ENCODE results near the gene TMCO2. TPM values are rescaled to one million over a fixed set of nuclear protein-coding genes. Genes with fewer than 3 reads are reported as not detected.

The TMCO2 gene
- total RNA-seq, 1 donor from 2014 or later = 0.54 TPM

GRCh38 chr1:40248412-40248811 lies 675 bp downstream of the TMCO2 start:
- no peaks in the 10 kb centered on the region for H3K9me3 Mint-ChIP-seq (ENCODE audit: unreplicated experiment)
- H3K36me3 Mint-ChIP-seq (ENCODE audit: low read depth, unreplicated experiment) = no peaks in the 10 kb centered on the region
- no peak overlapping the region for H3K27ac Mint-ChIP-seq (ENCODE audit: unreplicated experiment)
- TF ChIP-seq, protein P1, sequence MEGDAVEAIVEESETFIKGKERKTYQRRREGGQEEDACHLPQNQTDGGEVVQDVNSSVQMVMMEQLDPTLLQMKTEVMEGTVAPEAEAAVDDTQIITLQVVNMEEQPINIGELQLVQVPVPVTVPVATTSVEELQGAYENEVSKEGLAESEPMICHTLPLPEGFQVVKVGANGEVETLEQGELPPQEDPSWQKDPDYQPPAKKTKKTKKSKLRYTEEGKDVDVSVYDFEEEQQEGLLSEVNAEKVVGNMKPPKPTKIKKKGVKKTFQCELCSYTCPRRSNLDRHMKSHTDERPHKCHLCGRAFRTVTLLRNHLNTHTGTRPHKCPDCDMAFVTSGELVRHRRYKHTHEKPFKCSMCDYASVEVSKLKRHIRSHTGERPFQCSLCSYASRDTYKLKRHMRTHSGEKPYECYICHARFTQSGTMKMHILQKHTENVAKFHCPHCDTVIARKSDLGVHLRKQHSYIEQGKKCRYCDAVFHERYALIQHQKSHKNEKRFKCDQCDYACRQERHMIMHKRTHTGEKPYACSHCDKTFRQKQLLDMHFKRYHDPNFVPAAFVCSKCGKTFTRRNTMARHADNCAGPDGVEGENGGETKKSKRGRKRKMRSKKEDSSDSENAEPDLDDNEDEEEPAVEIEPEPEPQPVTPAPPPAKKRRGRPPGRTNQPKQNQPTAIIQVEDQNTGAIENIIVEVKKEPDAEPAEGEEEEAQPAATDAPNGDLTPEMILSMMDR (IDR thresholded peaks at IDR 0.05; ENCODE audit: unreplicated experiment) = no peak
- H3K4me1 Mint-ChIP-seq (ENCODE audit: unreplicated experiment) = no peaks in the 10 kb centered on the region
- peaks cover 3% of the 10 kb centered on the region for H3K27me3 Mint-ChIP-seq (ENCODE audit: unreplicated experiment)
- DNase-seq (ENCODE audit: low spot score) = no peak
- H3K4me3 Mint-ChIP-seq (ENCODE audit: unreplicated experiment) = no peak overlapping the region

DNA sequence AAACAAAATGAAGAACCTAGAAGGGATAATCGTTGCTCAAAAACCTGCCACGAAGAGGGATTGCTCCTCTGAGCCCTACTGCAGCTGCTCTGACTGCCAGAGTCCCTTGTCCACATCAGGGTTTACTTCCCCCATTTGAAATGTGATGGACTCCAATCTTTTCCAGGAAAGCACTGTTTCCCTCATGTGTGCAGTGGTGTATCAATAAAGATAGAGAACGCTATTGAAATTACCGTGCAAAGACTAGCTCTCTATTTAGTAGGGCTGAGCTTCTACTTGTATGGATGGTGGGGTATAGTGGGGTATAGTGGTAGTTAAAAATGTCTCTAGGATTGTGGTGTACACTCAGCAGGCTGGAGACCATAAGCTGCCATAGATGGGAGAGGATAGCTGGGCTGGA lies 3.7 kb downstream of the TMCO2 start:
- Mint-ChIP-seq H3K36me3 (ENCODE audit: low read depth, unreplicated experiment) (no peaks in the 10 kb centered on the region), H3K9me3 (ENCODE audit: unreplicated experiment) (no peaks in the 10 kb centered on the region), H3K4me1 (ENCODE audit: unreplicated experiment) (no peaks in the 10 kb centered on the region), H3K27ac (ENCODE audit: unreplicated experiment) (no peak overlapping the region), H3K27me3 (ENCODE audit: unreplicated experiment) (peaks cover 3% of the 10 kb centered on the region), H3K4me3 (ENCODE audit: unreplicated experiment) (no peak overlapping the region)
- DNase-seq (ENCODE audit: low spot score) = no peak
- TF ChIP-seq, protein P1 (IDR thresholded peaks at IDR 0.05; ENCODE audit: unreplicated experiment) = no peak

- H3K27me3 Mint-ChIP-seq (ENCODE audit: unreplicated experiment) = peaks cover 8% of the 10 kb centered on the region
- H3K4me3 Mint-ChIP-seq (ENCODE audit: unreplicated experiment) = no peak overlapping the region
- DNase-seq (ENCODE audit: low spot score) = no peak
- TF ChIP-seq, protein P1 (IDR thresholded peaks at IDR 0.05; ENCODE audit: unreplicated experiment) = no peak
- peaks cover 2% of the 10 kb centered on the region for H3K4me1 Mint-ChIP-seq (ENCODE audit: unreplicated experiment)
- H3K9me3 Mint-ChIP-seq (ENCODE audit: unreplicated experiment) = no peaks in the 10 kb centered on the region
- no peaks in the 10 kb centered on the region for H3K36me3 Mint-ChIP-seq (ENCODE audit: low read depth, unreplicated experiment)
- H3K27ac Mint-ChIP-seq (ENCODE audit: unreplicated experiment) = no peak overlapping the region
Observed at GRCh38 chr1:40252601-40253000, 4.9 kb downstream of the TMCO2 start.

DNA sequence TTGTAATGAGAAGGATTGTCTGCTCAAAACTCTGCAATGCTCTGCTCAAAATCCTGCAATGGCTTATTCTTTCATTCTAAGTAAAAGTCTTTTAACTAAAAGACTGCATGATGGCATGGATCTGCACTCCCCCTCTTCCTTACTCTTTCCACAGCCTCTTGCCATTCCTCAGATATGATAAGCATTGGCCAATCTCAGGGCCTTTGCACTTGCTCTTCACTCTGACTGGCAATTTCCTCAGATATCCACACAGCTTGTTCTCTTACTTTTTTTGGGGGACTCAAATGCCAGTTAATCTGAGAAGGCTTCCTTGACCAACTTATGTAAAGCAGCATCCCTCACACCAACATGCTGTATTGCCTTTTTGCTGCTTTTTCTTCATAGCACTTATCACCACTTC lies 7.5 kb downstream of the TMCO2 start:
- DNase-seq (ENCODE audit: low spot score) = no peak
- H3K27ac Mint-ChIP-seq (ENCODE audit: unreplicated experiment) = no peak overlapping the region
- no peaks in the 10 kb centered on the region for H3K9me3 Mint-ChIP-seq (ENCODE audit: unreplicated experiment)
- TF ChIP-seq, protein P1 (IDR thresholded peaks at IDR 0.05; ENCODE audit: unreplicated experiment) = no peak
- peaks cover 6% of the 10 kb centered on the region for H3K4me1 Mint-ChIP-seq (ENCODE audit: unreplicated experiment)
- no peak overlapping the region for H3K4me3 Mint-ChIP-seq (ENCODE audit: unreplicated experiment)
- H3K27me3 Mint-ChIP-seq (ENCODE audit: unreplicated experiment) = peaks cover 14% of the 10 kb centered on the region
- no peaks in the 10 kb centered on the region for H3K36me3 Mint-ChIP-seq (ENCODE audit: low read depth, unreplicated experiment)

DNA sequence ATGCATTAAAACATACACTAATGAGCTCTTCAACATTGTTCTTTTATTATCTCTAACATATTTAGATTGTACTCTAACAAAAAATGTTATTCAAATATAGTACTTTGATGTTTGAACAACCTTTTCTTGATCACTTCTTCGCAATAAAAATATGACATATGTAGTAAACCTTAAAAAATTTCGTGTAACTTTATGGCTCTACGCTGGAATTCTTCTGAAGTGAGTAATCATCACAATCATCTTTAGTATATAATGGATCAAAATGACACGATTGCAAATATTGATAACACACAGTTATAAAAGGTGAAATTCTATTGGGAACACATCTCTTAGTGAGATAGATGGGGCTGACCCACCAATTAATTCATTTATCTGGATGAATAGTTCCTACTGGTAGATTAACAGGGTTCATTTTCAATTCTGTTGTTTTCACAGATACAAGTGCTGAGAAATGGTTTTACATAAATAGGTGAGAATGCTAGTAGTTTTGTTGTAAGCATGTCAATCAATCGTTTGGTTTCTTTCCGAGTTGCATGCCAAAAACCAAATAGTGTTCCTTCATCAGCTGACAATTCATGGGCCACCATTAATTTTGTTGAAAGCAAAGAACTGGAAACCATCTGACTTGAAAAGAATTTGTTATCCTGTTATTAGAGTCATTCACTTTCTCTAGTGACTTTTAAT lies 8.8 kb downstream of the TMCO2 start:
- peak overlapping the region; percentile 97 for H3K4me3 Mint-ChIP-seq (ENCODE audit: unreplicated experiment)
- H3K27me3 Mint-ChIP-seq (ENCODE audit: unreplicated experiment) = peaks cover 14% of the 10 kb centered on the region
- TF ChIP-seq, protein P1 (IDR thresholded peaks at IDR 0.05; ENCODE audit: unreplicated experiment) = no peak
- peaks cover 6% of the 10 kb centered on the region for H3K4me1 Mint-ChIP-seq (ENCODE audit: unreplicated experiment)
- DNase-seq (ENCODE audit: low spot score) = no peak
- H3K27ac Mint-ChIP-seq (ENCODE audit: unreplicated experiment) = peak overlapping the region; percentile 99
- H3K36me3 Mint-ChIP-seq (ENCODE audit: low read depth, unreplicated experiment) = peaks cover 11% of the 10 kb centered on the region
- no peaks in the 10 kb centered on the region for H3K9me3 Mint-ChIP-seq (ENCODE audit: unreplicated experiment)
